Ascending aorta (tissue), 2 donors: ENCODE results near the gene SERINC5. TPM values are rescaled to one million over a fixed set of nuclear protein-coding genes. Genes with fewer than 3 reads are reported as not detected.

Source experiments
- DNase-seq, 2 donors: peaks; one replicate each; pipeline ENCODE4 v3.0.0-alpha.2; 2019; ENCODE audit warnings: low spot score in 2 of 2
- H3K27ac ChIP-seq, 2 donors: fragments of 200-600 bp; sonication (generic); one replicate each; pipeline ENCODE4 v1.5.1; 2016 to 2017; ENCODE audit warnings: mild to moderate bottlenecking in 1 of 2
- H3K27me3 ChIP-seq: fragments of 200-600 bp; sonication (generic); one replicate; pipeline ENCODE4 v1.5.1; 2017
- H3K36me3 ChIP-seq, 2 donors: fragments of 200-600 bp; sonication (generic); one replicate each; pipeline ENCODE4 v1.5.1; 2016
- H3K4me1 ChIP-seq, 2 donors: fragments of 200-600 bp; sonication (generic); one replicate each; pipeline ENCODE4 v1.5.1; 2016 to 2017; ENCODE audit warnings: mild to moderate bottlenecking in 1 of 2
- H3K4me3 ChIP-seq, 2 donors: fragments of 200-600 bp; sonication (generic); one replicate each; pipeline ENCODE4 v1.5.1; 2016 to 2017; ENCODE audit warnings: mild to moderate bottlenecking in 1 of 2
- H3K9me3 ChIP-seq, 2 donors: fragments of 200-600 bp; sonication (generic); one replicate each; pipeline ENCODE4 v1.5.1; 2016
- intact Hi-C: fragments of 100-400 bp; cut with DNase I; formaldehyde crosslinking; loops from one replicate; pipeline ENCODE4 v1.15.1; 2023
- total RNA-seq: library from RNA; depleted of rRNA; stranded (reverse); fragments of >200 nt; gene quantifications from one replicate; pipeline ENCODE4 v1.1.0, GENCODE V29; 2016
- TF ChIP-seq, protein P1 (sequence below), 3 experiments: fragments of 200-600 bp in 2 of 3; fragments of 450-650 bp in 1 of 3; sonication (generic) in 2 of 3; IDR thresholded peaks; one replicate each; pipeline ENCODE4 v1.5.1; 2016 to 2019; ENCODE audit warnings: antibody characterized with exemption in 3 of 3, mild to moderate bottlenecking in 1 of 3, moderate library complexity in 1 of 3

Gene SERINC5
- total RNA-seq, 1 donor from 2014 or later = 3.4 TPM

DNA sequence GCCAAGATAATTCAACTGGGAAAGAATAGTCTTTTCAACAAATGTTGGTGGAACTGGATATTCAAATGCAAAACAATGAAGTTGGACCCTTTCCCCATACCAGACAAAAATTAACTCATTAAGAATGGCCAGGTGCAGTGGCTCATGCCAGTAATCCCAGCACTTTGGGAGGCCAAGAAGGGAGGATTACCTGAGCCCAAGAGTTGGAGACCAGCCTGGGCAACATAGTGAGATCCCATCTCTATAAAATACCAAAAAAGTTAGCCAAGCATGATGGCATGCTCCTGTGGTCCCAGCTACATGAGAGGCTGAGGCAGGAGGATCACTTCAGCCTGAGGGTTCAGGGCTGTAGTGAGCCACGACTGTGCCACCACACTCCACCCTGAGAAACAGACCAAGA, 24.2 kb downstream of the SERINC5 start:
- TF ChIP-seq, protein P1, sequence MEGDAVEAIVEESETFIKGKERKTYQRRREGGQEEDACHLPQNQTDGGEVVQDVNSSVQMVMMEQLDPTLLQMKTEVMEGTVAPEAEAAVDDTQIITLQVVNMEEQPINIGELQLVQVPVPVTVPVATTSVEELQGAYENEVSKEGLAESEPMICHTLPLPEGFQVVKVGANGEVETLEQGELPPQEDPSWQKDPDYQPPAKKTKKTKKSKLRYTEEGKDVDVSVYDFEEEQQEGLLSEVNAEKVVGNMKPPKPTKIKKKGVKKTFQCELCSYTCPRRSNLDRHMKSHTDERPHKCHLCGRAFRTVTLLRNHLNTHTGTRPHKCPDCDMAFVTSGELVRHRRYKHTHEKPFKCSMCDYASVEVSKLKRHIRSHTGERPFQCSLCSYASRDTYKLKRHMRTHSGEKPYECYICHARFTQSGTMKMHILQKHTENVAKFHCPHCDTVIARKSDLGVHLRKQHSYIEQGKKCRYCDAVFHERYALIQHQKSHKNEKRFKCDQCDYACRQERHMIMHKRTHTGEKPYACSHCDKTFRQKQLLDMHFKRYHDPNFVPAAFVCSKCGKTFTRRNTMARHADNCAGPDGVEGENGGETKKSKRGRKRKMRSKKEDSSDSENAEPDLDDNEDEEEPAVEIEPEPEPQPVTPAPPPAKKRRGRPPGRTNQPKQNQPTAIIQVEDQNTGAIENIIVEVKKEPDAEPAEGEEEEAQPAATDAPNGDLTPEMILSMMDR (IDR thresholded peaks at IDR 0.05) = no peak
- no peaks in the 10 kb centered on the region for H3K36me3 ChIP-seq
- H3K9me3 ChIP-seq = no peaks in the 10 kb centered on the region
- H3K27ac ChIP-seq = no peak overlapping the region
- no peak overlapping the region for H3K4me3 ChIP-seq
- no peak for DNase-seq
- intact Hi-C loops = no loop called here
- no peaks in the 10 kb centered on the region for H3K27me3 ChIP-seq
- H3K4me1 ChIP-seq = no peaks in the 10 kb centered on the region

DNA sequence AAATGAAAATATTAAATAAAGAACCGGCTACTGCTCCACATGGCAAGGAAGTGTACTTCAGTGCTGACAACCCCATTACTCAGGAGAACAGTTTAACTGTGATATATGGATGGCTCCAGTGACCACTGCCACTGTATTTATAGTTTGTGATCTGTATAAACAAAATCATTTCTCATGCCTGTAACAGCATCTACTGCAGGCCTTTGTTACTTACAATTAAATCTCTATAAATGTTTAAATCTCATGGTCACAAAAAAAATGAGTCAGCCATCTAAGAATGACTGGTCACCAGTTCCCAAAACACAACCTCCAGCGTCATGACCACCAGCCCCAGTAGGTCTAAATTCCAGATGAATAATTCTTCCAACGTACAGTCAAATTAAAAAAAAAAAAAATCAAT, 24.6 kb downstream of the SERINC5 start:
- intact Hi-C loops = no loop called here
- TF ChIP-seq, protein P1 (IDR thresholded peaks at IDR 0.05) = no peak
- DNase-seq = no peak
- Histone ChIP-seq H3K4me1 (no peaks in the 10 kb centered on the region), H3K27ac (no peak overlapping the region), H3K4me3 (no peak overlapping the region), H3K9me3 (no peaks in the 10 kb centered on the region), H3K36me3 (no peaks in the 10 kb centered on the region), H3K27me3 (no peaks in the 10 kb centered on the region)

- Histone ChIP-seq H3K9me3 (no peaks in the 10 kb centered on the region), H3K4me3 (no peak overlapping the region), H3K27ac (no peak overlapping the region), H3K4me1 (no peaks in the 10 kb centered on the region), H3K27me3 (no peaks in the 10 kb centered on the region), H3K36me3 (no peaks in the 10 kb centered on the region)
- intact Hi-C loops = no loop called here
- TF ChIP-seq, protein P1 (IDR thresholded peaks at IDR 0.05) = no peak
- DNase-seq = no peak
Measured at GRCh38 chr5:80230269-80230992, 25.4 kb downstream of the SERINC5 start.

- no peak for DNase-seq
- no peak overlapping the region for H3K27ac ChIP-seq
- TF ChIP-seq, protein P1 (IDR thresholded peaks at IDR 0.05) = no peak
- no peaks in the 10 kb centered on the region for H3K27me3 ChIP-seq
- H3K9me3 ChIP-seq = no peaks in the 10 kb centered on the region
- H3K4me3 ChIP-seq = no peak overlapping the region
- intact Hi-C loops = no loop called here
- H3K36me3 ChIP-seq = no peaks in the 10 kb centered on the region
- no peaks in the 10 kb centered on the region for H3K4me1 ChIP-seq
Measured at GRCh38 chr5:80229902-80230255, 26.0 kb downstream of the SERINC5 start.

- no peaks in the 10 kb centered on the region for H3K27me3 ChIP-seq
- H3K27ac ChIP-seq = no peak overlapping the region
- no peaks in the 10 kb centered on the region for H3K9me3 ChIP-seq
- H3K36me3 ChIP-seq = no peaks in the 10 kb centered on the region
- no peak for DNase-seq
- no peaks in the 10 kb centered on the region for H3K4me1 ChIP-seq
- intact Hi-C loops = no loop called here
- H3K4me3 ChIP-seq = no peak overlapping the region
- TF ChIP-seq, protein P1 (IDR thresholded peaks at IDR 0.05) = no peak
Measured at GRCh38 chr5:80227979-80228596, 27.8 kb downstream of the SERINC5 start.
